Stimulated activated naive CD8-positive, alpha-beta T cell treated with anti-CD3 and anti-CD28 coated beads, Interleukin-15, Interleukin-2, amounts not matched to agents 100 ng/mL and 50 ng/mL, for 24 hours (primary cell): Measurements from ENCODE around the gene MCUR1.
"Not testable (repeated sequence)": the region's sequence is repeated elsewhere in the genome, so short reads cannot be mapped to it uniquely, and the experiment has no call there.

Experiments
- H3K27ac Mint-ChIP-seq: one replicate; pipeline ENCODE4 v1.8.0; 2021; ENCODE audit warnings: mild to moderate bottlenecking, mixed read lengths
- H3K27me3 Mint-ChIP-seq: one replicate; pipeline ENCODE4 v1.8.0; 2021; ENCODE audit warnings: mixed read lengths
- H3K36me3 Mint-ChIP-seq: one replicate; pipeline ENCODE4 v1.8.0; 2021; ENCODE audit warnings: low read depth, mixed read lengths
- H3K4me1 Mint-ChIP-seq: one replicate; pipeline ENCODE4 v1.8.0; 2021; ENCODE audit warnings: low read depth, mixed read lengths
- H3K4me3 Mint-ChIP-seq: one replicate; pipeline ENCODE4 v1.8.0; 2021; ENCODE audit warnings: mild to moderate bottlenecking, mixed read lengths
- H3K9me3 Mint-ChIP-seq: one replicate; pipeline ENCODE4 v1.8.0; 2021; ENCODE audit warnings: mixed read lengths

MCUR1 gene

DNA sequence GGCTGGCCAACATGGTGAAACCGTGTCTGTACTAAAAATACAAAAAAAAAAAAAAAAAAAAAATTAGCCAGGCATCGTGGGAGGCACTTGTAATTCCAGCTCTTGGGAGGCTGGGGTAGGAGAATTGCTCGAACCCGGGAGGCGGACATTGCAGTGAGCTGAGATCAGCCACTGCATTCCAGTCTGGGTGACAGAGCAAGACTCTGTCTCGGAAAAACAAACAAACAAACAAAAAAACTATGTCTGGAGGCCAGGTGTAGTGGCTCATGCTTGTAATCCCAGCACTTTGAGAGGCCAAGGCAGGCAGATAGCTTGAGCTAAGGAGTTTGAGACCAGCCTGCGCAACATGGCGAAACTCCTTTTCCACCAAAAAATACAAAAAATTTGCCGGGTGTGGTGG is 38.9 kb downstream of the MCUR1 start:
- H3K4me3 Mint-ChIP-seq, H3K27ac Mint-ChIP-seq, H3K27me3 Mint-ChIP-seq, H3K36me3 Mint-ChIP-seq, H3K9me3 Mint-ChIP-seq, H3K4me1 Mint-ChIP-seq: not testable (repeated sequence)

DNA sequence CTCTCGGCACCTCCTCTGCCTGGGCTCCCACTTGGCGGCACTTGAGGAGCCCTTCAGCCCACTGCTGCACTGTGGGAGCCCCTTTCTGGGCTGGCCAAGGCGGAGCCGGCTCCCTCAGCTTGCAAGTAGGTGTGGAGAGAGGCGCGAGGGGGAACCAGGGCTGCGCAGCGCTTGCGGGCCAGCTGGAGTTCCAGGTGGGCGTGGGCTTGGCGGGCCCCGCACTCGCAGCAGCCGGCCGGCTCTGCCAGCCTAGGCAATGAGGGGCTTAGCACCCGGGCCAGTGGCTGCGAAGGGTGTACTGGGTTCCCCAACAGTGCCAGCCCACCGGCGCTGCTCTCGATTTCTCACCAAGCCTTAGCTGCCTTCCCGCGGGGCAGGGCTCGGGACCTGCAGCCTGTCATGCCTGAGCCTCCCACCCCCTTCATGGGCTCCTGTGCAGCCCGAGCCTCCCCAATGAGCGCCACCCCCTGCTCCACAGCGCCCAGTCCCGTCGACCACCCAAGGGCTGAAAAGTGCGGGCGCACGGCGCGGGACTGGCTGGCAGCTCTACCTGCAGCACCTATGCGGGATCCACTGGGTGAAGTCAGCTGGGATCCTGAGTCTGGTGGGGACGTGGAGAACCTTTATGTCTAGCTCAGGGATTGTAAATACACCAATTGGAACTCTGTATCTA is 41.9 kb downstream of the MCUR1 start:
- H3K4me1 Mint-ChIP-seq, H3K36me3 Mint-ChIP-seq, H3K9me3 Mint-ChIP-seq, H3K4me3 Mint-ChIP-seq, H3K27ac Mint-ChIP-seq, H3K27me3 Mint-ChIP-seq: not testable (repeated sequence)

DNA sequence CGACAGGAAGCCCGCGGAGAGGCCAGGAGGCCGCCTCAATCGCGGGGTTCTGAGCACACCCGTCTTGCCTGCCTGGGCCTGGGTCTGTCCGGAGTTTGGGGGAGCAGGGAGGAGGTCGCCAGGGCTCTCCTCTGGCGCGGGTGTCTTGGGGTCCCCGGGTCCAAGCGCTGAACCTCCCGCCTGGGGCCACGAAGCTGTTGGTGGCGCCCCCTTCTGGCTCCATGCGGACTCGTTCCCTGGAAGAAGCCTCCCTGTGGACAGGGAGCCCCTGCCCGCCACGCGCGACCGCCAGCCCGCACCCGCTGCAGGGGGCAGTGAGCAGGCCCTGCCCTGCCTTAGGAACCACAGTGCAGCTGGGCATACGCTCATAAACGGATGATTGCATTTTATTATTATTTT is 44.7 kb downstream of the MCUR1 start:
- Mint-ChIP-seq H3K27ac (no peak overlapping the region), H3K36me3 (no peaks in the 10 kb centered on the region), H3K4me3 (no peak overlapping the region), H3K4me1 (peaks cover 29% of the 10 kb centered on the region), H3K9me3 (no peaks in the 10 kb centered on the region), H3K27me3 (peaks cover 3% of the 10 kb centered on the region)

DNA sequence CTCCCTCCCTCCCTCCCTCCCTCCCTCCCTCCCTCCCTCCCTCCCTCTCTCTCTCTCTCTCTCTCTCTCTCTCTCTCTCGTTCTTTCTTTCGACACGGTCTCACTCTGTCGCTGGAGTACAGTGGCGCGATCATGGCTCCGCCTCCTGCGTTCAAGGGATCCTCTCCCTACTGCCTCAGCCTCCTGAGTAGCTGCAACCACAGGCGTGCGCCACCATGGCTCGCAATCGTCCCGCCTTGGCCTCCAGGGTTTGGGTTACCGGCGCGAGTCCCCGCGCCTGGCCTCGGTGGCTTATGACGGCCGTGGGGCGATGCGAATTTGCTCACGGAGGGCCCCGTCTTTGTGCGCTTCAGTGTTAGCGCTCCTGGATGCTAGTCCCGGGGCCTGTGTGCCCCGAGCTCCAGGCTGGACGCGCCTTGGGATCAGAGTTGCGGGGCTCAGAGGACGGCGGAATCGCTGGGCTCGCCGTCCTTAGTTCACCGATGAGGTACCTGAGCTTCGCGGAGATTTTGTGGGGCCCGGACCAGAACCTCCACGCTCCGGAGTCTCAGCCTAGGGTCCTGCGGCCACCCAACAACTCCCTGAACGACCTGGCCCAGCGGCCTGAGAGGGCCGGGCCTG is 45.2 kb downstream of the MCUR1 start:
- no peak overlapping the region for H3K27ac Mint-ChIP-seq
- H3K9me3 Mint-ChIP-seq: no peaks in the 10 kb centered on the region
- H3K27me3 Mint-ChIP-seq: peaks cover 3% of the 10 kb centered on the region
- no peak overlapping the region for H3K4me3 Mint-ChIP-seq
- H3K4me1 Mint-ChIP-seq: peaks cover 30% of the 10 kb centered on the region
- H3K36me3 Mint-ChIP-seq: no peaks in the 10 kb centered on the region

DNA sequence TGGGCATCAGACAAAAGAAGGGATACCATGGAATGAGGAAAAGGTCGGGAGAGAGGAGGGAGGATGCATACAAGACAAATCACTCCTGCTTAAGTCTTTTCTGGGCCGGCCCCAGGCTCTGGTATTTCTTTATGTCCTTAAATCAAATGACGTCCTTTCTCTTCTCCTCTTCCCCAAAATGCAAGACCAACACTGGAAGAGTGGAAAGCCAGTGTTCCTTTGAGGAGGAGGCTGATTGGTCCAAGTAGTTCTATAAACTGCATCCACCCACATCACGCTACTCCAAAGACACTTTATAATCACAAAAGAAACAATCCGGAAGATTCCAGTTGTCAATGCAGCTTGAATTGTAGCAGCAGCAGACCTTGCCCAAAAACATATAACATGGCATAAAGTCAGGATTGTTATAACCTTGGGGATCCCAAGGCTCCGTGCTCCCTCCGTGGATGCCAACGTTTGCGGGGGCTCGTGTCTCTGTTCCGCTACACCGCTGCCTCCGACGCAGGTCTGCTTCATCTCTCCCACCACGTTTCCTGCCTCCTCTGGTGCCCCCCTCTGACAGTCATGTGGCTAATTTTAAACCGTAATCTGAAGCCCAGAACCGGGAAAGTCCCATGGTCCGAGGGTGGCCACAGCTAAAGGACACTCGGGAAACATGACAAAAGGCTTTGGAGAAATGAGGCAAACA is 47.1 kb downstream of the MCUR1 start:
- peaks cover 49% of the 10 kb centered on the region for H3K4me1 Mint-ChIP-seq
- peaks cover 3% of the 10 kb centered on the region for H3K27me3 Mint-ChIP-seq
- H3K27ac Mint-ChIP-seq: peak overlapping the region; percentile 83
- H3K36me3 Mint-ChIP-seq: no peaks in the 10 kb centered on the region
- peak overlapping the region; percentile 81 for H3K4me3 Mint-ChIP-seq
- H3K9me3 Mint-ChIP-seq: no peaks in the 10 kb centered on the region

DNA sequence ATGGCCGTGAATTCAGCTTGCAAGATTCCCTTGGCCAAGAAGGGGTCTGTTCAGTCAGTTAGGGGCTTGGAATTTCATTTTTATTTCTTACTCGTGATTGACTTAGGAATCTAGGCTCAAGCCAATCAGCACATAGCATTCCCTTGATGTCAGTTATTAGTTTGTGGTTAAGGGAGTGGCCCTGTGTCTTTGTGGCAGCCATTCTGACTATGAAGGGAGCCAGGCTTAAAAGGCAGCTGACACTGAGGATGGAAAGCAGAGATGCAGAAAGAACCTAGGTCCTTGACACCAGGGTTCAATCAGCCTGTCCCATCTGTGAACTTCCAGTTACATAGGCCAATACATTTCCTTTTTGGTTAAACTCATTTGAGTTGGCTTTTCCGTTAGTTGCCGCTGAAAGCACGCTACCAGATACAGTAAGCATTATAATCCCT is 48.1 kb downstream of the MCUR1 start:
- H3K27me3 Mint-ChIP-seq: peaks cover 3% of the 10 kb centered on the region
- H3K9me3 Mint-ChIP-seq: no peaks in the 10 kb centered on the region
- peaks cover 59% of the 10 kb centered on the region for H3K4me1 Mint-ChIP-seq
- H3K27ac Mint-ChIP-seq: peak overlapping the region; percentile 29
- H3K4me3 Mint-ChIP-seq: no peak overlapping the region
- no peaks in the 10 kb centered on the region for H3K36me3 Mint-ChIP-seq

DNA sequence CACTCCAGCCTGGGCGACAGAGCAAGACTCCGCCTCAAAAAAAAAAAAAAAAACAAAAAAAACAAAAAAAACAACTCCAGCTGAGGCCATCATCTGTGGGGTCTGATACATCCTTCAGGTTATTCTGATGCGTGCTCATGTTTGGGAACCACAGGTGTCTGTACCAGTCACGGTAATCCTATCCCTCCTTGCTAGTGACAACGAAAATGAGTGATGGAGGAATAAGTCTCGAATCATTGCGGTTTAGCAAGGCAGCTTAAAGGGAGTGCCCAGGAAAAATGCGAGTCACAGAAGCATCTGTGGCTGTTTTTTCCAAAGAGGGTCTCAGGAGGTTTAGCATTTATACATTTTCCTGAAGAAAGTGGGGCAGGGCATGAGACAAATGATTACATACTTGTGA is 48.8 kb downstream of the MCUR1 start:
- Mint-ChIP-seq H3K36me3 (no peaks in the 10 kb centered on the region), H3K4me1 (peaks cover 59% of the 10 kb centered on the region), H3K9me3 (no peaks in the 10 kb centered on the region), H3K4me3 (peak overlapping the region; percentile 6), H3K27ac (peak overlapping the region; percentile 67), H3K27me3 (peaks cover 3% of the 10 kb centered on the region)

DNA sequence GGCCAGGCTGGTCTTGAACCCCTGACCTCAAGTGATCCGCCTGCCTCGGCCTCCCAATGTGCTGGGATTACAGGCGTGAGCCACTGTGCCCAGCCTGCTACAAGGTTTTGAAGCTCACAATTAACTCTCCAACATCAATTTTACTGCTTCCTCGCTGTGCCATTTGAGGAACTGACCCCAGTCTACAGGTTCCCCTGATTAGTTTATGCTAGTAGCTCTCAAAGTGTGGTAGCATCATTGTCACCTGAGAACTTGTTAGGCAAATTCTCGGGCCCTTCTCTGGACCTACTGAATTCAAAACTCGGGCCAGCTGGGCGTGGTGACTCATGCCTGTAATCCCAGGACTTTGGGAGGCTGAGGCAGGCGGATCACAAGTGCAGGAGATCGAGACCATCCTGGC is 49.4 kb downstream of the MCUR1 start:
- H3K27ac Mint-ChIP-seq: no peak overlapping the region
- H3K4me3 Mint-ChIP-seq: no peak overlapping the region
- no peaks in the 10 kb centered on the region for H3K36me3 Mint-ChIP-seq
- peaks cover 3% of the 10 kb centered on the region for H3K27me3 Mint-ChIP-seq
- peaks cover 59% of the 10 kb centered on the region for H3K4me1 Mint-ChIP-seq
- no peaks in the 10 kb centered on the region for H3K9me3 Mint-ChIP-seq

DNA sequence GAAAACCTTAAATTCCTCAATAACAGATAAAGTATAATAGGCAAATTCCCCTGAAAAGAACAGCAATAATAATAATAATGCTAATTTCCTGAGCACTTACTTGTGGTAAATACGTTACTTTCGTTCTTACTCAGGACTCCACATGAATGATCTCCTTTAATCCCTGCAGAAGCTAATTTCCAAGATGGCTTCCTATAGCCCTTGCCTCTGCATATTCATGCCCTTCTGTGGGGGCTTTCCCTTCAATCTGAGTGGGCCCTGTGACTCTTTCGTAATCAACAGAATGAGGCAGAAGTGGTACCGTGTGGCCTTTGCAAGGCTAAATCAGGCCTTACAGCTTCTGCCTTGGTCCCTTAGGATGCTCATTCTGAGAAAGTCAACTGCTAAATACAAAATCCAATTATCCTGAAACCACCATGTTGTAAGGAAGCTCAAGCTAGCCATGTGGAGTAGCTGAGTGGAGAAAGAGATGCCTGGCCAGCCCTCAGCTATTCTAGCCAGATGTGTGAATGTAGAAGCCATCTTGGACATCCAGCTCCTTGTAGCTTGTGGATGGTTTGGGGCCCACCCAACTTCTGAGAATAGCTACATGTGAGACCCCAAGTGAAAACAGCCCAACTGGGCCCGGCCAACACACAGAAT is 50.5 kb downstream of the MCUR1 start:
- Mint-ChIP-seq H3K27ac (peak overlapping the region; percentile 96), H3K9me3 (no peaks in the 10 kb centered on the region), H3K27me3 (peaks cover 3% of the 10 kb centered on the region), H3K36me3 (no peaks in the 10 kb centered on the region), H3K4me1 (peaks cover 59% of the 10 kb centered on the region), H3K4me3 (peak overlapping the region; percentile 33)

DNA sequence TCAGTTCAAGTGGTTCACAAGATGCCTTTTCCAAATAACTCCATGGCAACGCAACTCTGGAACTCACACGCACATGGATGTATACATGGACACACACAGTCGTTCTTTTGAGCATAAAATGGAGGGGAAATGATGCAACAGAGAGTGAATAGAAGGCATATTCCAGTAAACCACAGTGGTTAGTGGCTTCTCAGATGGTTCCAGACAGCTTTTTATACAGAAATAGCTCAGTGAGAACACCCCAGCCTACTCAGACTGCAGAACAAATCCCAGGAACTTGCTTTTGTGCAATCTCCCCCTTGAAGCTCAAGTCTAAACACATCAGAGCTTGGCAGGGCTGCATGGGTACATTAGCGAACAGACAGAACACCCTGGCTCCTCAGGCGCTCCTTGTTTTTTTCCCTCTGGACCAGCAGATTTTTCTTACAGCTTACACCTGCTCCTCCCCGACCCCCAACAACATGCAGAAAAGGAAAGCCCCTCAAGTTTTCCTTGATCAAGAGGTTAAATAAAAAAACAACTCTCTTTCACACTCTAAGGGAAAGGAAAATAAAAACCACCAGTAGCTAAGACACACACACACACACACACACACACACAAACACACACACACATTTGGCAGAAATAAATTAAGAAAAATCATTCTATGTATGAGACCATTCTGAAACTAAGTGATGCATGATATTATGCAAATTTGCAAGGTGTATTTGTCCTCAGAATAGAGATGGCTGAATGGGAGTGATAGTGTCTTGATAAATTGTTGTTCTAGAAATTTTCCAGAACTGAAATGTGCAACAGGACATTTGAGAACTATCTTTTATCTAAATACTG is 51.5 kb downstream of the MCUR1 start:
- Mint-ChIP-seq H3K27ac (peak overlapping the region; percentile 96), H3K4me1 (peaks cover 59% of the 10 kb centered on the region), H3K27me3 (peaks cover 3% of the 10 kb centered on the region), H3K9me3 (no peaks in the 10 kb centered on the region), H3K4me3 (peak overlapping the region; percentile 76), H3K36me3 (no peaks in the 10 kb centered on the region)

DNA sequence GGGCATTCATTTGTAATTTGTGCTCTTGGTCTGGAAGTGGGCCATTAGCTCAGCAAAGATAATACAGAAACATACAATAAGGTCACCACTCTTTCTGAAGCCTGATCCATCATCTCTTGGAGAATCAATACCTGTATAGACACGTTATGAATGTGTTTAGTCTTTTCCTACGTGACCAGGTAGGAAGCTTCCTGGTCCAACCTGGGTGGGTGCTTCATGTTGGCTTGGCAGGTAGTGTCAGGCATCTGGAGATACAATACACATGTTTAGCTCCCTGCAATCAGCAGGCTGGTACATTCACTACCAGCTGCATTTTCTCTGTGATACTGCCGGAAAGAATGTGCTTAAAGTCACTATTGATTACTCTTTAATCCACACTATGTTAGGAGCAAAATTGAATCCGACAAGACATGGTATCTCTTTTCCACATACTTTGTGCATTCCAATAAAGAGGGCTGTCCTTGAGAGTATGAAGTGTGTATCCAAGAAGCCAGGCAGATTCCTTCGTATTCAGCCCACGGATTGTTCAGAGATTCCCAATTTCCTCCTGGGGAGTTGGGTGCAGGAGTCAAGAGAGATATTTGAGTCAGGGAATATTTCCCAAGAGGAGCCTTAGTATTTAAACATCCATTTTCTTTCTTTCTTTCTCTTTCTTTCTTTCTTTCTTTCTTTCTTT is 52.9 kb downstream of the MCUR1 start:
- H3K27ac Mint-ChIP-seq: peak overlapping the region; percentile 65
- H3K4me1 Mint-ChIP-seq: peaks cover 47% of the 10 kb centered on the region
- H3K36me3 Mint-ChIP-seq: no peaks in the 10 kb centered on the region
- H3K4me3 Mint-ChIP-seq: peak overlapping the region; percentile 46
- H3K27me3 Mint-ChIP-seq: peaks cover 3% of the 10 kb centered on the region
- no peaks in the 10 kb centered on the region for H3K9me3 Mint-ChIP-seq

DNA sequence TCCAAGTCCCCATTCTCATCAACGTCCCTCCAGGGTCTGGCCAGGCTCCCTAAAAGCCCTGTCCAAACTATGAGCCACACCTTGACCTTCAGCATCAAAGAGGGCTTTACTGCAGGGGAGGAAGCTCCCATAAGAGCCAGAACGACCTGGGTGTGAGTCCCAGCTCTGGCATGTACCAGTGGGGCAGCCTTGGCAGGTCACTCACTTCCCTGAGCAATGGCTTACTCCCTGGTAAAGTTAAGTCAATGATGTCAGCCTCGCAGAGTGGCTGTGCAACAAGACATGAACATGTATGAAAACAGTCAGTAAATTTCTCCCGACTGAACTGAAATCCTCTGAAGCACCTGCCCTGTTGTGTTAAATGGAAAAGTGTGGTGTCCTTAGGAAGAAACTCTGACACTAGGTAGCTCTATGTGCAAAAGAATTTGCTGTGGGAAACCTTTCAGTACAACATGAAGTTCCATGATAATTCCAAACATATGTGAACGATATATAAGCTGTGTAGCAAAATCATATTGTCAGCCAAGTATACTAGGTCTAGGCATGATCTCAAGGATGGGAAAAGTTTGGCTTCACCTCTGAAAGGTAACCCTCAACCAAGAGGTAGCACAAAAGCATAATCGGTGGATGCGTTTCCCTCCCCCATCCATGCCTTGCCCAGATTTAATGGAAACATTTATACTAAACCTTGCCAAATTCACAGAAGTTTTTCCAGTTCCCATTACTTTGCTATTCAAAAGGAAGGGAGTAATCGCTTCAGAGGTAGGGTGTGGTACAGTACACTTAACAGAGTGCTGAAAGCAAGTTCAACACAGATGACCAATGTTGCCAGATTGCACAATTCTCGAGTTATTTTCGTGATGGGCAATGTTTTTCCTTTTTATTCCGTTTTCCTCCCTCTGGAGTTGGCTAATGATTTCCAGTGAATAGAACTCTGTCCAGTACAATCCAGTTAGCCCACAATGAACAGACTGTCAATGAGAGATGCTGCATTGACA is 53.8 kb downstream of the MCUR1 start:
- Mint-ChIP-seq H3K36me3 (no peaks in the 10 kb centered on the region), H3K27ac (no peak overlapping the region), H3K4me3 (no peak overlapping the region), H3K9me3 (no peaks in the 10 kb centered on the region), H3K27me3 (no peaks in the 10 kb centered on the region), H3K4me1 (peaks cover 42% of the 10 kb centered on the region)

DNA sequence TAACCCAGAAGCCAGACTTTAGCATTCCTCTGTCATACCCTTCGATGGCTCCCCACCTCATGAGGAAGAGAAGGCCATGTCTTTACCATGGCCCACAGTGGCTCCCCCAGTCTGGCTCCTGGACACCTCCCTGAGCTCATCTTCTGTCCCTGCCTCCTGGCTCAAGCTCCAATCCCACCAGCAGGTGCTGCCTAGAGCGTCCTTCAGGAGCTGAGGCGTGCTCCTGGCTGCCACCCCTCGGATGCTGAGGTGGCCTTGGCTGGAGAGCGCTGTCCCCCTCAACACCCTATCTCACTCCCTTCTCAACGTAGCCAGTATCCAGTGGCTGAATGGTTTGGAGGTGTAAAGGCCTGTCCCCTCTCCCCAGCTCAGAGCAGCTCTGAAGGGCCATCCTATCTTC is 55.3 kb downstream of the MCUR1 start:
- H3K4me1 Mint-ChIP-seq: peaks cover 36% of the 10 kb centered on the region
- no peak overlapping the region for H3K27ac Mint-ChIP-seq
- H3K4me3 Mint-ChIP-seq: no peak overlapping the region
- H3K36me3 Mint-ChIP-seq: no peaks in the 10 kb centered on the region
- no peaks in the 10 kb centered on the region for H3K9me3 Mint-ChIP-seq
- H3K27me3 Mint-ChIP-seq: no peaks in the 10 kb centered on the region
